ENCODE data around the gene KRABD2.
"Not testable (repeated sequence)": the region's sequence is repeated elsewhere in the genome, so short reads cannot be mapped to it uniquely, and the experiment has no call there.

The KRABD2 gene

GRCh38 chr17:8392674-8393469 is 16.4 kb upstream of the KRABD2 start:
- DNase-seq (ENCODE audit: low read depth in 2 of 2): no peak

GRCh38 chr17:8392274-8392673 is 15.8 kb upstream of the KRABD2 start:
- DNase-seq (ENCODE audit: low read depth in 2 of 2): no peak

- DNase-seq (ENCODE audit: low read depth in 2 of 2): no peak
These were observed 15.2 kb upstream of the KRABD2 start for GRCh38 chr17:8391711-8392110.

- no peak for DNase-seq (ENCODE audit: low read depth in 2 of 2)
These were observed 11.6 kb upstream of the KRABD2 start for GRCh38 chr17:8387914-8388651.

- DNase-seq (ENCODE audit: low read depth in 2 of 2): no peak
These were observed 10.3 kb upstream of the KRABD2 start for GRCh38 chr17:8386841-8387240.

- no peak for DNase-seq (ENCODE audit: low read depth in 2 of 2)
These were observed 8.4 kb upstream of the KRABD2 start for GRCh38 chr17:8384801-8385378.

GRCh38 chr17:8383143-8383822 is 6.8 kb upstream of the KRABD2 start, which contains the start of gene RPL26:
Gene RPL26 (minus strand): TSS chr17:8383193. CDS start chr17:8382310, 883 bp downstream.
- DNase-seq (ENCODE audit: low read depth in 2 of 2): peak; percentile 90 to 96

- DNase-seq (ENCODE audit: low read depth in 2 of 2): no peak
These were observed 6.3 kb upstream of the KRABD2 start for GRCh38 chr17:8382880-8383142.

GRCh38 chr17:8382052-8382879 is 5.8 kb upstream of the KRABD2 start:
- no peak for DNase-seq (ENCODE audit: low read depth in 2 of 2)

GRCh38 chr17:8380049-8380448 is 3.5 kb upstream of the KRABD2 start:
- DNase-seq (ENCODE audit: low read depth in 2 of 2): no peak

- not testable (repeated sequence) for DNase-seq (ENCODE audit: low read depth in 2 of 2)
These were observed 1.6 kb upstream of the KRABD2 start for GRCh38 chr17:8378117-8378516.

GRCh38 chr17:8377422-8377821 is 918 bp upstream of the KRABD2 start:
- no peak for DNase-seq (ENCODE audit: low read depth in 2 of 2)

GRCh38 chr17:8375738-8376259 is 705 bp downstream of the KRABD2 start:
- DNase-seq (ENCODE audit: low read depth in 2 of 2): no peak

GRCh38 chr17:8373856-8374255 is 2.6 kb downstream of the KRABD2 start:
- DNase-seq (ENCODE audit: low read depth in 2 of 2): not testable (repeated sequence)

GRCh38 chr17:8372422-8372821 is 4.1 kb downstream of the KRABD2 start:
- DNase-seq (ENCODE audit: low read depth in 2 of 2): no peak

- DNase-seq (ENCODE audit: low read depth in 2 of 2): no peak
These were observed 4.7 kb downstream of the KRABD2 start for GRCh38 chr17:8371786-8372185.

GRCh38 chr17:8369944-8370343 is 6.6 kb downstream of the KRABD2 start:
- no peak for DNase-seq (ENCODE audit: low read depth in 2 of 2)

GRCh38 chr17:8368193-8368592 is 8.3 kb downstream of the KRABD2 start:
- DNase-seq (ENCODE audit: low read depth in 2 of 2): no peak

GRCh38 chr17:8366231-8366630 is 10.3 kb downstream of the KRABD2 start:
- no peak for DNase-seq (ENCODE audit: low read depth in 2 of 2)

GRCh38 chr17:8365143-8365542 is 11.4 kb downstream of the KRABD2 start:
- no peak for DNase-seq (ENCODE audit: low read depth in 2 of 2)

- DNase-seq (ENCODE audit: low read depth in 2 of 2): no peak
These were observed 13.7 kb downstream of the KRABD2 start for GRCh38 chr17:8362651-8363332.

All from stimulated activated CD8-positive, alpha-beta memory T cell treated with anti-CD3 and anti-CD28 coated beads, Interleukin-7, amount 100 ng/mL, for 4 hours (primary cell).